Gastroesophageal sphincter (tissue), 4 donors: ENCODE measurements around the gene ZNF362. TPM values are rescaled to one million over a fixed set of nuclear protein-coding genes. Genes with fewer than 3 reads are reported as not detected.

Source experiments
- ATAC-seq: fragments of 150-250 bp; one replicate; pipeline ENCODE4 v1.9.1; 2016; ENCODE audit warnings: mild to moderate bottlenecking, moderate library complexity
- H3K27ac ChIP-seq, 4 donors: fragments of 200-600 bp; sonication (generic) in 3 of 4; 1 replicate in 3 of 4; 2 replicates in 1 of 4; pipeline ENCODE4 v1.5.1; 2016 to 2019
- H3K27me3 ChIP-seq: fragments of 200-600 bp; sonication (generic); one replicate; pipeline ENCODE4 v1.5.1; 2019
- H3K36me3 ChIP-seq, 2 donors: fragments of 200-600 bp; sonication (generic); one replicate each; pipeline ENCODE4 v1.5.1; 2019; ENCODE audit warnings: control low read depth in 1 of 2
- H3K4me1 ChIP-seq, 3 donors: fragments of 200-600 bp; sonication (generic); 1 replicate in 2 of 3; 2 replicates in 1 of 3; pipeline ENCODE4 v1.5.1; 2016 to 2019; ENCODE audit warnings: control low read depth in 2 of 3
- H3K4me3 ChIP-seq, 2 donors: fragments of 200-600 bp; sonication (generic); one replicate each; pipeline ENCODE4 v1.5.1; 2019; ENCODE audit warnings: mild to moderate bottlenecking in 1 of 2, moderate library complexity in 1 of 2
- H3K9me3 ChIP-seq, 3 donors: fragments of 200-600 bp; sonication (generic); one replicate each; pipeline ENCODE4 v1.5.1; 2017 to 2019; ENCODE audit warnings: control low read depth in 2 of 3
- EP300 ChIP-seq: sonication (generic); formaldehyde crosslinking; IDR thresholded peaks from one replicate; pipeline ENCODE4 v1.6.1; 2017; ENCODE audit warnings: antibody characterized with exemption, mild to moderate bottlenecking
- POLR2A ChIP-seq, 2 donors: fragments of 450-650 bp; IDR thresholded peaks; one replicate each; pipeline ENCODE4 v1.6.1; 2017; ENCODE audit warnings: antibody characterized with exemption in 2 of 2, mild to moderate bottlenecking in 2 of 2, moderate library complexity in 1 of 2
- POLR2AphosphoS5 ChIP-seq: sonication (generic); formaldehyde crosslinking; IDR thresholded peaks from one replicate; pipeline ENCODE4 v1.6.1; 2017; ENCODE audit warnings: antibody characterized with exemption
- WGBS, 2 donors: methylation state at CpG; one replicate each; pipeline ENCODE4 v1.1.5; 2018; ENCODE audit warnings: low coverage in 1 of 2; 5-methylcytosine and 5-hydroxymethylcytosine counted together
- total RNA-seq, 4 donors: library from RNA; depleted of rRNA; stranded (reverse); fragments of >200 nt; gene quantifications; one replicate each; pipeline ENCODE4 v1.1.0, GENCODE V29; 2016
- TF ChIP-seq, protein P1 (sequence below), 4 experiments: fragments of 200-600 bp in 2 of 4; fragments of 450-650 bp in 2 of 4; sonication (generic) in 1 of 4; IDR thresholded peaks; one replicate each; pipeline ENCODE4 v1.5.1; 2017 to 2019; ENCODE audit warnings: antibody characterized with exemption in 4 of 4, mild to moderate bottlenecking in 2 of 4, moderate library complexity in 2 of 4

Gene ZNF362
- total RNA-seq, 4 donors from 2014 or later, result 14.6 to 29.2 (median 24.1) TPM

DNA sequence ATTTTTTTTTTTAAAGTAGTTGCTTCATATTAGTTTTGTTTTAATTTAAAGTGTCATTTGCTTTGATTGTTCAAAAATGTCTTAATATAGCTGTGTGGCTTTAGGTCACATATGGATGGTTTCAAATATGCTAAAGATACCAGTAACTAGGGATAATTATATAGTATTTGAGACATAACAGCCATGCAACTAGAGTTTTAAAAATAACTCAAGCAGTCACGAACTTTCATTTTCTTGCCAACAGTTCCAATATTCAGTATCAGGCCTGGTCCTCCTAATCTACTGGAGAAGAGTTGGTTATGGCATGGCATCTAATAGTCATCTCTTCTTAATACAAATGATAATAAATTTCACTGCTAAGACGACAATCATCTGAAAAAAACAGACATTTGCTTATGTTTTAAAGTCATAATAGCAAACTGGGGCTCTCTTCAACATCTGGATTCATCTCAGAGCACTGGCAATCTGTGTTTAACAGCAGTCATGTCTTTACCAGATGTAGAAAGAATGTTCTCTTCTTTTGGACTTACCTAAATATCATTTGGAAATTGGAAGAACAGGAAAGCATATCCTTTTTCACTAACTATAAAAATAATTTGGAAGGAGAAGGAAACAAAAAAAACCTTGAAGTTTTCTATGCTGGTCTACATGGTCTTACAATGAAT lies 88.7 kb downstream of the ZNF362 start:
- WGBS, 2 donors, result 9 to 10% methylated on average over 2 of the region's 2 CpGs
- peaks cover 46 to 85% (median 56%) of the 10 kb centered on the region in 3 donors for H3K4me1 ChIP-seq
- TF ChIP-seq POLR2AphosphoS5 (no peak), POLR2A (IDR thresholded peaks at IDR 0.05) (no peak), EP300 (no peak)
- TF ChIP-seq, protein P1, sequence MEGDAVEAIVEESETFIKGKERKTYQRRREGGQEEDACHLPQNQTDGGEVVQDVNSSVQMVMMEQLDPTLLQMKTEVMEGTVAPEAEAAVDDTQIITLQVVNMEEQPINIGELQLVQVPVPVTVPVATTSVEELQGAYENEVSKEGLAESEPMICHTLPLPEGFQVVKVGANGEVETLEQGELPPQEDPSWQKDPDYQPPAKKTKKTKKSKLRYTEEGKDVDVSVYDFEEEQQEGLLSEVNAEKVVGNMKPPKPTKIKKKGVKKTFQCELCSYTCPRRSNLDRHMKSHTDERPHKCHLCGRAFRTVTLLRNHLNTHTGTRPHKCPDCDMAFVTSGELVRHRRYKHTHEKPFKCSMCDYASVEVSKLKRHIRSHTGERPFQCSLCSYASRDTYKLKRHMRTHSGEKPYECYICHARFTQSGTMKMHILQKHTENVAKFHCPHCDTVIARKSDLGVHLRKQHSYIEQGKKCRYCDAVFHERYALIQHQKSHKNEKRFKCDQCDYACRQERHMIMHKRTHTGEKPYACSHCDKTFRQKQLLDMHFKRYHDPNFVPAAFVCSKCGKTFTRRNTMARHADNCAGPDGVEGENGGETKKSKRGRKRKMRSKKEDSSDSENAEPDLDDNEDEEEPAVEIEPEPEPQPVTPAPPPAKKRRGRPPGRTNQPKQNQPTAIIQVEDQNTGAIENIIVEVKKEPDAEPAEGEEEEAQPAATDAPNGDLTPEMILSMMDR (IDR thresholded peaks at IDR 0.05), result no peak

DNA sequence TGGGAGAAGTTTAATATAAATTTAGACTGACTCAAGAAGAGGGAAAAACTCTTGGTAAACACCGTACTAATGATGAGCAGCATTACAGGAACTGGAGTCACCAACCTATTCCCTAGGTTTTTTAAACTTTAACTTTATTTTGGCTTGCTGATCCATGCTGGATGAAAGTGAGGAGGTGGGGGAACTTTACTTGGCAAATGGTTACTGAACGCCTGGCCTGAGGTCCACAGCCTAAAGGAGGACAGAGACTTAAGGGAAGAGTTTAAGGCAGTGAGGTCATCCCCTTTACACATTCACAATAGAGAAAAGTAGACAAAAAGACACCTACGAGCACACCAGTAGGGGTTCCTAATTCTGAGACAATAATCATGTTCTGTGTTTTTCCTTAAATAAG lies 90.2 kb downstream of the ZNF362 start:
- Histone ChIP-seq H3K36me3 (peaks cover 0 to 6% of the 10 kb centered on the region in 2 donors), H3K27ac (peak overlapping the region; percentile 89 to 100 (median 99)), H3K27me3 (no peaks in the 10 kb centered on the region), H3K9me3 (no peaks in the 10 kb centered on the region), H3K4me1 (peaks cover 31 to 81% (median 47%) of the 10 kb centered on the region in 3 donors), H3K4me3 (peak overlapping the region; percentile 75 to 96)
- ATAC-seq, result no peak
- WGBS, 2 donors, result 13 to 17% methylated on average over 2 to 3 of the region's 3 CpGs
- TF ChIP-seq POLR2A (IDR thresholded peaks at IDR 0.05), result no peak
- TF ChIP-seq, protein P1 (IDR thresholded peaks at IDR 0.05), result no peak

More for the DNA sequence above, 88.7 kb downstream of the ZNF362 start:
- H3K36me3 ChIP-seq, result peaks cover 0 to 6% of the 10 kb centered on the region in 2 donors
- no peak for ATAC-seq
- H3K27ac ChIP-seq, result peak overlapping the region; percentile 34 to 100 (median 99)
- peak overlapping the region in 1 of 2 donors; percentile 96 for H3K4me3 ChIP-seq
- no peaks in the 10 kb centered on the region for H3K27me3 ChIP-seq
- H3K9me3 ChIP-seq, result no peaks in the 10 kb centered on the region

DNA sequence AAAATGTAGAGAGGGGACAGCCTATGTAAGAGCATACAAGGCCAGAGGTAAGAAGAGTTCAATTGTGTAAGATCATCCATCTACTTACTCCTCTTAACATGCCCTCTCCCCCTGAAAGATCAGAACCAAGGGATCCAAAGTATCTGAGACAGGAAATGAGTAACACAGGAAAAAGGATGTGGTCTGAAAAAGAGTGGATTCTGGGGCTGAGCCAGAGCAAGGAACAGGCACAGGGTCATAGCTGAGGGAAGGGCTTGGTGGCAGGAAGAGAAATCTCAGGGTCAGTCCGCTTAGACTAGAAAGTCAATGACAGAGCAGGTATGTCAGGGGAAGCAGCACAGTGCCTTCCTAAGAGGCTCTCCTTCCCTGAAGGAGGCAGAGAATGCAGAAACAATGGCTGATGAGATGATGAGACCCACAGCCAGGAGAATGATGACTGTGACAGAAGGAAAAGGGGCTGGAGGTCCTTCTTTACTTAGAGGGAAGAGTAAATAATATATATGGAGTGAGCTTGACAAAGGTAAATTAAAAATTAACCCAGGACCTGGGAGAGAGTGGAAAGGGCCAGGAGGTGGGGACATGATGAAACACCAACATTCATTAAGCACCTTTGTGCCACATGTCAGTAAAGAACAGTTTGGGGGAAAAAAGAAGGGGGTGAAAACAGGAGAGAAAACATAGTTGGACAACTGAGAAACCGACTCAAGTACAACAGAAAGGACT lies 90.8 kb downstream of the ZNF362 start:
- peak; percentile 33 for ATAC-seq
- Histone ChIP-seq H3K4me3 (peak overlapping the region; percentile 75 to 96), H3K27ac (peak overlapping the region; percentile 89 to 100 (median 99)), H3K36me3 (peaks cover 0 to 6% of the 10 kb centered on the region in 2 donors), H3K27me3 (no peaks in the 10 kb centered on the region), H3K4me1 (peaks cover 29 to 75% (median 42%) of the 10 kb centered on the region in 3 donors), H3K9me3 (no peaks in the 10 kb centered on the region)
- WGBS, 2 donors, result 5 to 7% methylated on average over 1 to 2 of the region's 2 CpGs
- TF ChIP-seq POLR2A (IDR thresholded peaks at IDR 0.05), result peak; percentile 38 to 68
- TF ChIP-seq, protein P1 (IDR thresholded peaks at IDR 0.05), result no peak
- peak; percentile 94 for TF ChIP-seq POLR2AphosphoS5

DNA sequence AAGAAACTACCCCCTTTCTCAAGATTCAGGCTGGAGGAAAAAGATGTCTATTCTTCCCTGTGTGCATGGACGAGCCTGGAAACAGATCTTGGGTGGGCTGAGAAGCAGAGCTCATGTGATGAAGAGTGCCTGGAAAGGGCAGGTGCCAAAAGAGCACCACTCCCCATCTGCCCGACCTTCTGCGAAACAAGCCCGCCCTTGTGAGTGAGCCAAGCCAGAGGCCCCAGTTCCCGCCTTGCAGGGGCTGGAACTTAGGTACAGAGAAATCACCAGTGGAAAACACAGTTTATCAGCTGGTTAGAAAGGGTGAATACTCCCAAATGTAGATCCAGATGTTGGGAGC lies 91.3 kb downstream of the ZNF362 start:
- peak; percentile 18 for ATAC-seq
- 4 to 29% methylated on average over 3 to 4 of the region's 5 CpGs for WGBS, 2 donors
- Histone ChIP-seq H3K9me3 (no peaks in the 10 kb centered on the region), H3K27me3 (no peaks in the 10 kb centered on the region), H3K27ac (peak overlapping the region; percentile 89 to 100 (median 99)), H3K4me3 (peak overlapping the region; percentile 75 to 96), H3K36me3 (peaks cover 0 to 8% of the 10 kb centered on the region in 2 donors), H3K4me1 (peaks cover 26 to 70% (median 36%) of the 10 kb centered on the region in 3 donors)
- peak; percentile 70 for TF ChIP-seq POLR2AphosphoS5
- TF ChIP-seq POLR2A (IDR thresholded peaks at IDR 0.05), result peak in 1 of 2 donors; percentile 9
- no peak for TF ChIP-seq EP300

DNA sequence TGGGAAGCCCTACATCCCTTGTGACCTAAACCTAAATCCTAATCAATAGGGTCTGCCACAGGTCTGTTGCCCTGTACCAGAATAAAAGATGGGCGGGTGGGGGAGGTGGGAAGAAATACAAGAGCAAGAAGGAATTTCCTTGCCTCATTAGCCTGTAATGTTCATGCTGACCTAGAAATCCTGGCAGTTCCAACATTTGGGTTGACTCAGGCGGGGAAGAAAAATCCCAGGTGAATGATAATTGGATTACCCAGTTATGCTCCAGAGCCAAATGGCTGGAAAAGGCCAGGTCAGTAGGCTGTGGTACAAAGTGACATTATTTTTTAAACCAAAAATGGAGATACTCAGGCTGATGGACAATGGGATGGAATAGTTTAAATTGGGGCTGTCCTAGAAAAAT lies 91.9 kb downstream of the ZNF362 start:
- TF ChIP-seq, protein P1 (IDR thresholded peaks at IDR 0.05), result no peak
- TF ChIP-seq POLR2AphosphoS5, result peak; percentile 64
- ATAC-seq, result no peak
- Histone ChIP-seq H3K4me3 (peak overlapping the region; percentile 75 to 96), H3K27me3 (no peaks in the 10 kb centered on the region), H3K4me1 (peaks cover 21 to 64% (median 31%) of the 10 kb centered on the region in 3 donors), H3K36me3 (peaks cover 0 to 5% of the 10 kb centered on the region in 2 donors), H3K27ac (peak overlapping the region; percentile 89 to 100 (median 99)), H3K9me3 (no peaks in the 10 kb centered on the region)
- WGBS, 2 donors, result 0 to 10% methylated on average over 1 to 2 of the region's 2 CpGs
